Muscle of arm (tissue), 12 donors: Measurements from ENCODE around the gene ARHGAP18. TPM values are rescaled to one million over a fixed set of nuclear protein-coding genes. Genes with fewer than 3 reads are reported as not detected.

Experiments used
- DNase-seq: peaks from one replicate; pipeline ENCODE4 v3.0.0-alpha.2; 2013
- polyA plus RNA-seq, 12 donors: library from polyadenylated mRNA; unstranded; fragments of 120-200 nt; gene quantifications; one replicate each; pipeline ENCODE4 v1.2.1, GENCODE V29; 2013; ENCODE audit not compliant: insufficient read length in 12 of 12

The ARHGAP18 gene
- polyA plus RNA-seq, 12 donors: 13.9 to 25.8 (median 18.8) TPM; not detected in 1

- DNase-seq: no peak
Observed at GRCh38 chr6:129619579-129620233, 90.3 kb downstream of the ARHGAP18 start.

- DNase-seq: no peak
Observed at GRCh38 chr6:129617986-129618385, 92.0 kb downstream of the ARHGAP18 start.

GRCh38 chr6:129615496-129615895 is 94.5 kb downstream of the ARHGAP18 start:
- DNase-seq: no peak

- DNase-seq: no peak
Observed at GRCh38 chr6:129615020-129615419, 95.0 kb downstream of the ARHGAP18 start.

- DNase-seq: no peak
Observed at GRCh38 chr6:129614464-129614863, 95.5 kb downstream of the ARHGAP18 start.

- DNase-seq: no peak
Observed at GRCh38 chr6:129612440-129612839, 97.5 kb downstream of the ARHGAP18 start.

- DNase-seq: peak; percentile 81
Observed at GRCh38 chr6:129609635-129610034, 100.3 kb downstream of the ARHGAP18 start.

GRCh38 chr6:129608886-129609537 is 101.0 kb downstream of the ARHGAP18 start:
- peak; percentile 49 for DNase-seq

- DNase-seq: no peak
Observed at GRCh38 chr6:129607581-129608186, 102.3 kb downstream of the ARHGAP18 start.

- no peak for DNase-seq
Observed at GRCh38 chr6:129606664-129607063, 103.3 kb downstream of the ARHGAP18 start.

- DNase-seq: no peak
Observed at GRCh38 chr6:129605967-129606366, 104.0 kb downstream of the ARHGAP18 start.

GRCh38 chr6:129605095-129605494 is 104.9 kb downstream of the ARHGAP18 start:
- no peak for DNase-seq

GRCh38 chr6:129604321-129604720 is 105.7 kb downstream of the ARHGAP18 start:
- DNase-seq: no peak

GRCh38 chr6:129603741-129604140 is 106.2 kb downstream of the ARHGAP18 start:
- no peak for DNase-seq

GRCh38 chr6:129601323-129601722 is 108.7 kb downstream of the ARHGAP18 start:
- no peak for DNase-seq

GRCh38 chr6:129599467-129599866 is 110.5 kb downstream of the ARHGAP18 start:
- DNase-seq: no peak

GRCh38 chr6:129598244-129599187 is 111.5 kb downstream of the ARHGAP18 start:
- peak; percentile 81 for DNase-seq

- no peak for DNase-seq
Observed at GRCh38 chr6:129597023-129597713, 112.8 kb downstream of the ARHGAP18 start.

GRCh38 chr6:129596522-129596921 is 113.5 kb downstream of the ARHGAP18 start:
- no peak for DNase-seq

GRCh38 chr6:129593233-129593564 is 116.8 kb downstream of the ARHGAP18 start:
- DNase-seq: no peak

GRCh38 chr6:129592516-129593232 is 117.3 kb downstream of the ARHGAP18 start:
- DNase-seq: no peak
